GM12878 (cell line): ENCODE results near the gene MRPL32. TPM values are rescaled to one million over a fixed set of nuclear protein-coding genes. Genes with fewer than 3 reads are reported as not detected.
A peak's percentile ranks its signal among the peaks of the same experiment; 100 is the strongest.

Experiments used
- ATAC-seq: fragments of 200-7000 bp; cut with Tn5 transposase; 3 replicates; pipeline ENCODE4 v1.9.1; 2020; ENCODE audit warnings: mild to moderate bottlenecking, moderate library complexity
- Bru-seq: library from RNA; stranded (reverse); fragments of 400-500 nt; gene quantifications from one replicate; lab custom pipeline; 2021; lab: Mats Ljungman, UMichigan
- BruChase-seq, 2 experiments: library from RNA; stranded (reverse); fragments of 400-500 nt; gene quantifications; one replicate each; lab custom pipeline; 2021; lab: Mats Ljungman, UMichigan
- BruUV-seq: library from RNA; stranded (reverse); fragments of 400-500 nt; replicated peaks from 2 replicates; lab custom pipeline; 2021; lab: Mats Ljungman, UMichigan
- CTCF ChIA-PET: fragments of 300-600 bp; sonication (Branson Sonifier 250); formaldehyde crosslinking; extraction: SDS; loops from one replicate; lab custom pipeline; 2021; ENCODE audit warnings: inconsistent platforms; lab: Yijun Ruan, JAX
- POLR2A ChIA-PET: fragments of 350-600 bp; formaldehyde crosslinking; extraction: SDS; loops from one replicate; lab custom pipeline; 2021; ENCODE audit warnings: inconsistent platforms; lab: Charles Lee
- RAD21 ChIA-PET: fragments of 300-600 bp; sonication (Branson Sonifier 250); formaldehyde crosslinking; loops from one replicate; lab custom pipeline; 2023; ENCODE audit warnings: antibody characterized with exemption; ENCODE audit not compliant: unreplicated experiment; lab: Charles Lee
- SMC1A ChIA-PET: fragments of 300-600 bp; sonication (Branson Sonifier 250); formaldehyde crosslinking; loops from one replicate; lab custom pipeline; 2023; ENCODE audit not compliant: unreplicated experiment, uncharacterized antibody; lab: Charles Lee
- DNase-seq: peaks from one replicate; pipeline ENCODE4 v3.0.0-alpha.2; 2011; ENCODE audit warnings: low read depth, low spot score
- FAIRE-seq: peaks from 3 replicates; lab custom pipeline; 2011; peaks lifted over from hg19 to GRCh38; lab: Jason Lieb, UNC
- H2AFZ ChIP-seq: 2 replicates; pipeline ENCODE4 v1.6.0; 2011; ENCODE audit warnings: low read depth, low read length, control low read depth; ENCODE audit not compliant: control insufficient read depth
- H3K27ac ChIP-seq: 2 replicates; pipeline ENCODE4 v1.5.1; 2011; ENCODE audit warnings: control low read depth; ENCODE audit not compliant: control insufficient read depth, insufficient read depth
- H3K27me3 ChIP-seq, 2 experiments: replicated peaks in 1 of 2; 2 replicates each; pipeline versions ENCODE4 v1.6.0 to v1.6.1; 2011; ENCODE audit warnings: low read length in 1 of 2; ENCODE audit not compliant: control insufficient read depth in 2 of 2, insufficient read depth in 2 of 2
- H3K36me3 ChIP-seq, 2 experiments: 2 replicates each; pipeline ENCODE4 v1.5.1; 2011; ENCODE audit warnings: low read length in 1 of 2; ENCODE audit not compliant: control insufficient read depth in 2 of 2, insufficient read depth in 2 of 2
- H3K4me1 ChIP-seq: 2 replicates; pipeline ENCODE4 v1.6.1; 2011; ENCODE audit warnings: mild to moderate bottlenecking, low read length, moderate library complexity, mixed read lengths; ENCODE audit not compliant: control insufficient read depth, insufficient read depth
- H3K4me2 ChIP-seq: 2 replicates; pipeline ENCODE4 v1.6.0; 2011; ENCODE audit warnings: control low read depth; ENCODE audit not compliant: control insufficient read depth, insufficient read depth
- H3K4me3 ChIP-seq: fragments of 200-600 bp; sonication (generic); 2 replicates; pipeline ENCODE4 v1.5.1; 2016
- H3K79me2 ChIP-seq: 2 replicates; pipeline ENCODE4 v1.6.0; 2011; ENCODE audit warnings: low read length; ENCODE audit not compliant: control insufficient read depth, insufficient read depth
- H3K9ac ChIP-seq: 2 replicates; pipeline ENCODE4 v1.8.0; 2011; ENCODE audit warnings: low read length, control low read depth, mixed read lengths; ENCODE audit not compliant: control insufficient read depth, insufficient read depth
- H3K9me3 ChIP-seq: replicated peaks from 3 replicates; pipeline ENCODE4 v1.5.1; 2011; ENCODE audit warnings: mild to moderate bottlenecking, low read length; ENCODE audit not compliant: control insufficient read depth, insufficient read depth
- H4K20me1 ChIP-seq: 2 replicates; pipeline ENCODE4 v1.6.0; 2011; ENCODE audit not compliant: control insufficient read depth, insufficient read depth
- ASH2L ChIP-seq: fragments of 300-600, 200-600 bp; sonication (generic); IDR thresholded peaks from 2 replicates; pipeline ENCODE4 v1.6.1; 2017; ENCODE audit warnings: low read depth, mild to moderate bottlenecking, borderline replicate concordance
- HDGF ChIP-seq: fragments of 450-650 bp; IDR thresholded peaks from 2 replicates; pipeline ENCODE4 v1.6.1; 2016; ENCODE audit warnings: antibody characterized with exemption
- POLR2A ChIP-seq: IDR thresholded peaks from 2 replicates; pipeline ENCODE4 v1.6.1; 2011; ENCODE audit warnings: low read depth, mild to moderate bottlenecking, low read length
- POLR2AphosphoS2 ChIP-seq: IDR thresholded peaks from 2 replicates; pipeline ENCODE4 v1.6.1; 2011; ENCODE audit warnings: low read depth, mild to moderate bottlenecking, low read length, improper control_type of control experiment, moderate library complexity
- SREBF1 ChIP-seq: IDR thresholded peaks from 2 replicates; pipeline ENCODE4 v1.6.1; 2012; ENCODE audit warnings: mild to moderate bottlenecking, low read length
- WGBS: methylation state at CpG from one replicate; pipeline ENCODE4 v1.1.6; 2016; ENCODE audit warnings: low lambda C conversion rate; ENCODE audit not compliant: insufficient replicate concordance, insufficient coverage; ENCODE audit errors: missing lambda C conversion rate; 5-methylcytosine and 5-hydroxymethylcytosine counted together
- in situ Hi-C: fragments of 300-500 bp; cut with MboI; formaldehyde crosslinking; loops from 9 replicates; pipeline ENCODE4 v1.14.3; 2018; ENCODE audit warnings: mixed read lengths
- intact Hi-C: fragments of 100-400 bp; cut with micrococcal nuclease; formaldehyde crosslinking; loops from one replicate; pipeline ENCODE4 v1.14.2; 2022; ENCODE audit not compliant: unreplicated experiment
- long read RNA-seq, 2 experiments: library from polyadenylated mRNA; unstranded; transcript quantifications; one replicate each; pipeline ENCODE4 v2.0.0, GENCODE V29; 2019 to 2020
- polyA minus RNA-seq, 3 experiments: library from RNA; depleted of rRNA, polyadenylated mRNA; stranded (reverse); fragments of >200 nt; gene quantifications; 2 replicates each; pipeline ENCODE4 v1.2.3, GENCODE V29; 2011
- polyA plus RNA-seq, 11 experiments: library from polyadenylated mRNA; depleted of rRNA in 4 of 11; unstranded in 6 of 11; stranded (reverse) in 5 of 11; fragments of >200 nt; fragmentation: Nextera tagmentation in 4 of 11; fragmentation: Illumina TruSeq in 1 of 11; extraction: Ambion mirVana in 4 of 11; extraction: Trizol in 1 of 11; gene quantifications; 1 replicate in 1 of 11; 2 replicates in 10 of 11; pipeline versions ENCODE4 v1.2.1 to v1.2.3, GENCODE V29; 2011 to 2016; ENCODE audit warnings: inconsistent platforms in 2 of 11, missing spikeins in 2 of 11, low read depth in 1 of 11
- total RNA-seq, 4 experiments: library from RNA; depleted of rRNA in 3 of 4; stranded (reverse); fragments of >200 nt in 3 of 4; fragmentation: Illumina TruSeq in 1 of 4; extraction: Trizol in 1 of 4; gene quantifications; 2 replicates each; pipeline versions ENCODE4 v1.2.1 to v1.2.3, GENCODE V29; 2013 to 2021
- TF ChIP-seq, protein P1 (sequence below): fragments of 450-650 bp; conservative IDR thresholded peaks from 2 replicates; pipeline ENCODE4 v1.6.1; 2017; ENCODE audit warnings: mild to moderate bottlenecking, moderate library complexity
- TF ChIP-seq, protein P2 (sequence below), 3 experiments: IDR thresholded peaks in 2 of 3; conservative IDR thresholded peaks in 1 of 3; 2 replicates each; pipeline ENCODE4 v1.5.1; 2011; ENCODE audit warnings: low read depth in 3 of 3, low read length in 3 of 3, mild to moderate bottlenecking in 3 of 3, control low read depth in 2 of 3, moderate library complexity in 2 of 3, inconsistent platforms in 1 of 3, mixed read lengths in 1 of 3; ENCODE audit not compliant: control insufficient read depth in 2 of 3, insufficient read depth in 1 of 3; ENCODE audit errors: extremely low read depth in 1 of 3
- TF ChIP-seq, protein P3 (sequence below): fragments of 450-650 bp; IDR thresholded peaks from 2 replicates; pipeline ENCODE4 v1.6.1; 2017; ENCODE audit warnings: low read depth, mild to moderate bottlenecking, moderate library complexity
- TF ChIP-seq, protein P4 (sequence below): IDR thresholded peaks from 2 replicates; pipeline ENCODE4 v1.6.1; 2011; ENCODE audit warnings: low read depth, mild to moderate bottlenecking, low read length, moderate library complexity, borderline replicate concordance; ENCODE audit errors: extremely low read depth

Gene MRPL32
- 69.7 and 72.4 TPM in 2 replicates for total RNA-seq (2013; cell fraction: nucleolus; rRNA removed)
- total RNA-seq (2014; rRNA removed) (72.0 and 86.3 TPM in 2 replicates), total RNA-seq (2014; rRNA removed; fragmentation: Illumina TruSeq; extraction: Trizol) (99.7 and 107 TPM in 2 replicates), total RNA-seq (2021) (65.3 and 66.0 TPM in 2 replicates), polyA plus RNA-seq (2011; rRNA removed) (101 and 156 TPM in 2 replicates), polyA plus RNA-seq (2014; fragmentation: Illumina TruSeq; extraction: Trizol) (106 and 111 TPM in 2 replicates), polyA plus RNA-seq (2014; fragmentation: Nextera tagmentation; extraction: Ambion mirVana) (100 to 1,000 TPM; 274 to 339 TPM), polyA plus RNA-seq (2014; rRNA removed) (98.9 and 112 TPM in 2 replicates), polyA plus RNA-seq (2016; fragmentation: Nextera tagmentation; extraction: Ambion mirVana) (100 to 1,000 TPM; 134 to 138 TPM), polyA minus RNA-seq (2011; rRNA and poly(A)+ RNA removed) (23.3 and 25.7 TPM in 2 replicates), Bru-seq, nascent RNA (percentile 93 among the genes with signal in this experiment), BruChase-seq, experiment 1, labeled RNA remaining after a 6-hour chase (percentile 89 among the genes with signal in this experiment), BruChase-seq, experiment 2, labeled RNA remaining after a 2-hour chase (percentile 93 among the genes with signal in this experiment)
- polyA plus RNA-seq (2011; ENCODE audit: low read depth), result 59.8 TPM
- polyA plus RNA-seq (2011; cell fraction: cytosol; rRNA removed), result 66.7 and 70.1 TPM in 2 replicates
- 71.1 and 90.3 TPM in 2 replicates for polyA plus RNA-seq (2011; cell fraction: nucleus; rRNA removed)
- 58.1 and 60.1 TPM in 2 replicates for polyA plus RNA-seq (2012)
- polyA minus RNA-seq (2011; cell fraction: cytosol; rRNA and poly(A)+ RNA removed), result 9.1 and 17.3 TPM in 2 replicates
- polyA minus RNA-seq (2011; cell fraction: nucleus; rRNA and poly(A)+ RNA removed), result 14.1 and 14.6 TPM in 2 replicates
- long read RNA-seq, experiment 1, transcript MRPL32-201 (3 exons, 1,035 nt), result major isoform, 96 of 100 reads
- long read RNA-seq, experiment 1, partial matches to known transcripts, result 3 of 100 reads
- long read RNA-seq, experiment 1, other reads (novel, unspliced or antisense), result 1 of 100 reads
- long read RNA-seq, experiment 2, transcript MRPL32-201 (3 exons, 1,035 nt), result major isoform, 369 of 379 reads
- long read RNA-seq, experiment 2, partial matches to known transcripts, result 0 of 379 reads
- long read RNA-seq, experiment 2, other reads (novel, unspliced or antisense), result 10 of 379 reads

DNA sequence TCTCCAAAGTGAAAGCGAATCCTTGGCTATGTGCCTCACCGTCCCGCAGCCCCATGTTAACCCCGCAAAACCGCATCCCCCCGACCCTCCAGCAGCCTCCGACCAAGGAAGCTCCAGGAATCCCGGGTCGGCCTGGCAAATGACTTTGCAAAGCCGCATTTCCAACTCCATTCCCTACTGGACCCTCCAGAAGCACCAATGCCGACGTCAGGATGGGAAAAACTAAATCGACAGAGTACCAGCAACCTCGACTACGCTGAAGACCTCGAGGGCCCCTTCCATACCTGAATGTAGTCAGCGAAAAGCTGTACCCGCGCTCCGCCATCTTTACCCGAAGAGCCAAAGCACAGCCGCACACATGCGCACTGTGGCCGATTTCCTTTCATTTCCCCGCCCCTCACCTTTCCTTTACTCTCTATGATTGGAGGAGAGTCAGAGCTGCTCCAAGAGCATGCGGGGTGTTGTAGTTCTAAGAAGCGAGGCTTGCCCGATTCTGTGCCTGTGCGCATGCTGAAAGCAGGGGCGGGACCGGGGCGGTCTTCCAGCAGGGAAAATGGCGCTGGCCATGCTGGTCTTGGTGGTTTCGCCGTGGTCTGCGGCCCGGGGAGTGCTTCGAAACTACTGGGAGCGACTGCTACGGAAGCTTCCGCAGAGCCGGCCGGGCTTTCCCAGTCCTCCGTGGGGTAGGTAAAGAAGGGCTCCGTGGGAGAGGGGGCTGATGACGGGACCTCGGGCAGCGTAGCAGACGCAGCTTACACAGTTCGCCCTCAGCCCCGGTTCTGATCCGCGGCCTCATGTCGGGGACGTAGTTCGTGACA is at the start of gene MRPL32, which contains the start of gene PSMA2:
Gene MRPL32, plus strand, starts transcription at position 543 of the 818 bp plus-strand sequence. Its CDS starts 11 bp downstream, at position 554.
Gene PSMA2, minus strand, starts transcription at position 341 of the 818 bp plus-strand sequence. Its CDS starts 16 bp downstream, at position 325.
- peaks cover 15% of the 10 kb centered on the region; the same call in 1 of the 2 replicates for H3K4me1 ChIP-seq
- TF ChIP-seq HDGF, result peak; percentile 21; the same call in 1 of the 2 replicates
- TF ChIP-seq POLR2AphosphoS2, result peak; percentile 64; the same call in 1 of the 2 replicates
- TF ChIP-seq POLR2A, result peak; percentile 96
- TF ChIP-seq, protein P1, sequence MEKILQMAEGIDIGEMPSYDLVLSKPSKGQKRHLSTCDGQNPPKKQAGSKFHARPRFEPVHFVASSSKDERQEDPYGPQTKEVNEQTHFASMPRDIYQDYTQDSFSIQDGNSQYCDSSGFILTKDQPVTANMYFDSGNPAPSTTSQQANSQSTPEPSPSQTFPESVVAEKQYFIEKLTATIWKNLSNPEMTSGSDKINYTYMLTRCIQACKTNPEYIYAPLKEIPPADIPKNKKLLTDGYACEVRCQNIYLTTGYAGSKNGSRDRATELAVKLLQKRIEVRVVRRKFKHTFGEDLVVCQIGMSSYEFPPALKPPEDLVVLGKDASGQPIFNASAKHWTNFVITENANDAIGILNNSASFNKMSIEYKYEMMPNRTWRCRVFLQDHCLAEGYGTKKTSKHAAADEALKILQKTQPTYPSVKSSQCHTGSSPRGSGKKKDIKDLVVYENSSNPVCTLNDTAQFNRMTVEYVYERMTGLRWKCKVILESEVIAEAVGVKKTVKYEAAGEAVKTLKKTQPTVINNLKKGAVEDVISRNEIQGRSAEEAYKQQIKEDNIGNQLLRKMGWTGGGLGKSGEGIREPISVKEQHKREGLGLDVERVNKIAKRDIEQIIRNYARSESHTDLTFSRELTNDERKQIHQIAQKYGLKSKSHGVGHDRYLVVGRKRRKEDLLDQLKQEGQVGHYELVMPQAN, result peak; percentile 70; the same call in 1 of the 2 replicates
- 0 out of 2 replicates have a peak, but pooled peaks have one; percentile 52 for TF ChIP-seq SREBF1
- TF ChIP-seq, protein P2, sequence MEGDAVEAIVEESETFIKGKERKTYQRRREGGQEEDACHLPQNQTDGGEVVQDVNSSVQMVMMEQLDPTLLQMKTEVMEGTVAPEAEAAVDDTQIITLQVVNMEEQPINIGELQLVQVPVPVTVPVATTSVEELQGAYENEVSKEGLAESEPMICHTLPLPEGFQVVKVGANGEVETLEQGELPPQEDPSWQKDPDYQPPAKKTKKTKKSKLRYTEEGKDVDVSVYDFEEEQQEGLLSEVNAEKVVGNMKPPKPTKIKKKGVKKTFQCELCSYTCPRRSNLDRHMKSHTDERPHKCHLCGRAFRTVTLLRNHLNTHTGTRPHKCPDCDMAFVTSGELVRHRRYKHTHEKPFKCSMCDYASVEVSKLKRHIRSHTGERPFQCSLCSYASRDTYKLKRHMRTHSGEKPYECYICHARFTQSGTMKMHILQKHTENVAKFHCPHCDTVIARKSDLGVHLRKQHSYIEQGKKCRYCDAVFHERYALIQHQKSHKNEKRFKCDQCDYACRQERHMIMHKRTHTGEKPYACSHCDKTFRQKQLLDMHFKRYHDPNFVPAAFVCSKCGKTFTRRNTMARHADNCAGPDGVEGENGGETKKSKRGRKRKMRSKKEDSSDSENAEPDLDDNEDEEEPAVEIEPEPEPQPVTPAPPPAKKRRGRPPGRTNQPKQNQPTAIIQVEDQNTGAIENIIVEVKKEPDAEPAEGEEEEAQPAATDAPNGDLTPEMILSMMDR (IDR thresholded peaks at IDR 0.05 in 2 of 3, conservative IDR thresholded peaks at IDR 0.05 in 1 of 3; ENCODE audit: control insufficient read depth in 2 of 3, extremely low read depth in 1 of 3, insufficient read depth in 1 of 3, low read depth in 3 of 3, low read length in 3 of 3), result no peak
- TF ChIP-seq, protein P3, sequence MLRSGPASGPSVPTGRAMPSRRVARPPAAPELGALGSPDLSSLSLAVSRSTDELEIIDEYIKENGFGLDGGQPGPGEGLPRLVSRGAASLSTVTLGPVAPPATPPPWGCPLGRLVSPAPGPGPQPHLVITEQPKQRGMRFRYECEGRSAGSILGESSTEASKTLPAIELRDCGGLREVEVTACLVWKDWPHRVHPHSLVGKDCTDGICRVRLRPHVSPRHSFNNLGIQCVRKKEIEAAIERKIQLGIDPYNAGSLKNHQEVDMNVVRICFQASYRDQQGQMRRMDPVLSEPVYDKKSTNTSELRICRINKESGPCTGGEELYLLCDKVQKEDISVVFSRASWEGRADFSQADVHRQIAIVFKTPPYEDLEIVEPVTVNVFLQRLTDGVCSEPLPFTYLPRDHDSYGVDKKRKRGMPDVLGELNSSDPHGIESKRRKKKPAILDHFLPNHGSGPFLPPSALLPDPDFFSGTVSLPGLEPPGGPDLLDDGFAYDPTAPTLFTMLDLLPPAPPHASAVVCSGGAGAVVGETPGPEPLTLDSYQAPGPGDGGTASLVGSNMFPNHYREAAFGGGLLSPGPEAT, result peak; percentile 59; the same call in 1 of the 2 replicates
- TF ChIP-seq, protein P4, sequence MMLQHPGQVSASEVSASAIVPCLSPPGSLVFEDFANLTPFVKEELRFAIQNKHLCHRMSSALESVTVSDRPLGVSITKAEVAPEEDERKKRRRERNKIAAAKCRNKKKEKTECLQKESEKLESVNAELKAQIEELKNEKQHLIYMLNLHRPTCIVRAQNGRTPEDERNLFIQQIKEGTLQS, result no peak
- TF ChIP-seq ASH2L, result peak; percentile 10; the same call in 1 of the 2 replicates

More for the DNA sequence above, at the start of gene MRPL32, which contains the start of gene PSMA2:
- DNase-seq, result peak; percentile 95
- ChIA-PET RAD21 (interaction anchor here (0.6 to 4.7 kb wide), 16 partner anchors 7 to 991 kb away, joined by 3 to 20 read pairs (median 3); no protein-coding TSS in a partner anchor), SMC1A (interaction anchor here (0.6 to 5.8 kb wide), 21 partner anchors 8 to 1050 kb away, joined by 3 to 42 read pairs (median 3); partner anchors contain the start of genes C7orf25 and STK17A), CTCF (interaction anchor here (0.7 to 4.9 kb wide), 15 partner anchors 8 to 994 kb away, joined by 3 to 33 read pairs (median 4); partner anchors contain the start of genes C7orf25 and STK17A), POLR2A (interaction anchor here (0.6 to 6.1 kb wide), 13 partner anchors 10 to 907 kb away, joined by 3 to 50 read pairs (median 4); partner anchors contain the start of genes C7orf25 and STK17A)
- peak within 1 kb of the TSS; percentile 88 for H3K9ac ChIP-seq
- intact Hi-C loops (loop anchor here (2.0 to 10.0 kb wide), 3 partner anchors 19 to 793 kb away; partner anchors contain the start of genes C7orf25 and COA1), in situ Hi-C loops (loop anchor here (10.0 kb wide), 3 partner anchors 643 to 903 kb away; partner anchors contain the start of gene COA1)
- peak within 1 kb of the TSS; percentile 86 for H3K27ac ChIP-seq
- peak within 1 kb of the TSS; percentile 94 for H3K4me3 ChIP-seq
- H3K27me3 ChIP-seq, result no peaks in the 10 kb centered on the region
- no peaks in the 10 kb centered on the region for H3K9me3 ChIP-seq
- WGBS, result under 1% methylated on average over 56 of the region's 56 CpGs
- peaks cover 87% of the 10 kb centered on the region for H3K79me2 ChIP-seq
- peak; percentile 84 for FAIRE-seq
- 0 out of 4 replicates have a peak, but pooled peaks cover 0 to 15% of the 10 kb centered on the region in 2 experiments for H3K36me3 ChIP-seq
- BruUV-seq, result TSS peak; percentile 77
- peaks cover 5% of the 10 kb centered on the region for H4K20me1 ChIP-seq
- H2AFZ ChIP-seq, result peak within 1 kb of the TSS; percentile 63
- peak within 1 kb of the TSS; percentile 92 for H3K4me2 ChIP-seq
- peak; percentile 97 for ATAC-seq
